ENCODE data around the gene ZNF445. TPM values are rescaled to one million over a fixed set of nuclear protein-coding genes. Genes with fewer than 3 reads are reported as not detected.

Gene ZNF445
- total and polyA plus RNA-seq, 8 donors = 1.6 to 17.1 (median 4.8) TPM

- DNase-seq = no peak
- 87 to 92% (median 91%) methylated on average over 9 of the region's 9 CpGs for WGBS, 5 donors
- intact Hi-C loops (cut with DNase I; ENCODE audit: low total_unique reads) = no loop called here
Measured at GRCh38 chr3:44396200-44397171, 81.0 kb downstream of the ZNF445 start.

GRCh38 chr3:44395714-44396113 is 81.8 kb downstream of the ZNF445 start:
- peaks cover 0 to 40% (median 34%) of the 10 kb centered on the region in 4 donors for H3K36me3 ChIP-seq
- no peak for TF ChIP-seq EP300 (IDR thresholded peaks at IDR 0.05)
- TF ChIP-seq CTCF (IDR thresholded peaks at IDR 0.05) = no peak
- TF ChIP-seq POLR2A (IDR thresholded peaks at IDR 0.05) = no peak
- TF ChIP-seq POLR2AphosphoS5 (IDR thresholded peaks at IDR 0.05) = no peak
- no peak for DNase-seq
- no peaks in the 10 kb centered on the region for H3K4me1 ChIP-seq
- WGBS, 5 donors = 86 to 99% (median 95%) methylated on average over 9 of the region's 9 CpGs
- intact Hi-C loops (cut with DNase I; ENCODE audit: low total_unique reads) = no loop called here
- H3K27me3 ChIP-seq = no peaks in the 10 kb centered on the region
- H3K9me3 ChIP-seq = no peaks in the 10 kb centered on the region
- H3K4me3 ChIP-seq = no peak overlapping the region
- H3K27ac ChIP-seq = no peak overlapping the region

More at GRCh38 chr3:44396200-44397171, 81.0 kb downstream of the ZNF445 start:
- H3K9me3 ChIP-seq = no peaks in the 10 kb centered on the region
- TF ChIP-seq POLR2AphosphoS5 (IDR thresholded peaks at IDR 0.05) (no peak), CTCF (IDR thresholded peaks at IDR 0.05) (no peak), POLR2A (IDR thresholded peaks at IDR 0.05) (no peak), EP300 (IDR thresholded peaks at IDR 0.05) (no peak)
- H3K36me3 ChIP-seq = peaks cover 0 to 48% (median 42%) of the 10 kb centered on the region in 4 donors
- no peak overlapping the region for H3K4me3 ChIP-seq
- no peaks in the 10 kb centered on the region for H3K4me1 ChIP-seq
- no peaks in the 10 kb centered on the region for H3K27me3 ChIP-seq
- no peak overlapping the region for H3K27ac ChIP-seq

GRCh38 chr3:44392489-44392888 is 85.0 kb downstream of the ZNF445 start:
- H3K27ac ChIP-seq = no peak overlapping the region
- H3K36me3 ChIP-seq = peaks cover 0 to 32% (median 26%) of the 10 kb centered on the region in 4 donors
- no peak for DNase-seq
- no peaks in the 10 kb centered on the region for H3K27me3 ChIP-seq
- intact Hi-C loops (cut with DNase I; ENCODE audit: low total_unique reads) = no loop called here
- 91 to 100% (median 92%) methylated on average over 1 of the region's 1 CpG for WGBS, 5 donors
- H3K4me3 ChIP-seq = no peak overlapping the region
- TF ChIP-seq EP300 (IDR thresholded peaks at IDR 0.05) (no peak), POLR2AphosphoS5 (IDR thresholded peaks at IDR 0.05) (no peak), CTCF (IDR thresholded peaks at IDR 0.05) (no peak), POLR2A (IDR thresholded peaks at IDR 0.05) (no peak)
- H3K4me1 ChIP-seq = no peaks in the 10 kb centered on the region
- H3K9me3 ChIP-seq = peaks cover 0 to 2% (median under 1%) of the 10 kb centered on the region in 4 donors

- no peak for DNase-seq
- H3K27me3 ChIP-seq = no peaks in the 10 kb centered on the region
- intact Hi-C loops (cut with DNase I; ENCODE audit: low total_unique reads) = no loop called here
- H3K9me3 ChIP-seq = peaks cover 0 to 16% (median 14%) of the 10 kb centered on the region in 4 donors
- TF ChIP-seq POLR2AphosphoS5 (IDR thresholded peaks at IDR 0.05) (no peak), EP300 (IDR thresholded peaks at IDR 0.05) (no peak), POLR2A (IDR thresholded peaks at IDR 0.05) (no peak), CTCF (IDR thresholded peaks at IDR 0.05) (no peak)
- peaks cover 0 to 13% (median 9%) of the 10 kb centered on the region in 4 donors for H3K36me3 ChIP-seq
- H3K27ac ChIP-seq = no peak overlapping the region
- no peaks in the 10 kb centered on the region for H3K4me1 ChIP-seq
- 96 to 99% (median 98%) methylated on average over 5 to 7 of the region's 7 CpGs for WGBS, 5 donors
- no peak overlapping the region for H3K4me3 ChIP-seq
Measured at GRCh38 chr3:44387404-44387803, 90.1 kb downstream of the ZNF445 start.

Other genes with a start within 250 kb of the ZNF445 start
- not detected for gene TOPAZ1, start 235.8 kb downstream of the ZNF445 start, total RNA-seq
- gene TOPAZ1, start 235.8 kb downstream of the ZNF445 start, polyA plus RNA-seq = not detected
- 10 to 100 TPM; 10.7 to 42.6 (median 13.3) TPM for gene TCAIM, start 138.9 kb downstream of the ZNF445 start, total RNA-seq
- gene TCAIM, start 138.9 kb downstream of the ZNF445 start, polyA plus RNA-seq = 10 to 100 TPM in 2 of 3 donors, 1 to 10 TPM in 1; 9.8 to 23.4 (median 12.6) TPM
- gene ZKSCAN7, start 77.5 kb upstream of the ZNF445 start, total RNA-seq = 1 to 10 TPM in 4 of 5 donors, not detected in 1; 1.3 to 6.2 (median 3.9) TPM
- 1 to 10 TPM in 1 of 3 donors, under 1 TPM in 2; 0.46 to 1.5 (median 0.81) TPM for gene ZKSCAN7, start 77.5 kb upstream of the ZNF445 start, polyA plus RNA-seq
- gene ZNF660, start 107.3 kb upstream of the ZNF445 start, total RNA-seq = 10 to 100 TPM in 1 of 5 donors, 1 to 10 TPM in 2, under 1 TPM in 1, not detected in 1; 0.72 to 12.5 (median 2.1) TPM
- under 1 TPM; 0.44 to 0.61 (median 0.45) TPM for gene ZNF660, start 107.3 kb upstream of the ZNF445 start, polyA plus RNA-seq
- 10 to 100 TPM in 3 of 5 donors, 1 to 10 TPM in 2; 5.8 to 24.6 (median 15.4) TPM for gene ZNF197, start 147.4 kb upstream of the ZNF445 start, total RNA-seq
- gene ZNF197, start 147.4 kb upstream of the ZNF445 start, polyA plus RNA-seq = 1 to 10 TPM; 5.2 to 8.1 (median 7.2) TPM
- 10 to 100 TPM in 2 of 5 donors, 1 to 10 TPM in 3; 2.3 to 23.7 (median 4.3) TPM for gene ZNF35, start 171.1 kb upstream of the ZNF445 start, total RNA-seq
- 1 to 10 TPM; 2.1 to 5.0 (median 4.4) TPM for gene ZNF35, start 171.1 kb upstream of the ZNF445 start, polyA plus RNA-seq
- 1 to 10 TPM in 3 of 5 donors, under 1 TPM in 2; 0.29 to 7.7 (median 1.3) TPM for gene ZNF502, start 235.0 kb upstream of the ZNF445 start, total RNA-seq
- gene ZNF502, start 235.0 kb upstream of the ZNF445 start, polyA plus RNA-seq = 1 to 10 TPM; 1.9 to 2.5 (median 2.4) TPM